Measurements from ENCODE around the gene GALNS. TPM values are rescaled to one million over a fixed set of nuclear protein-coding genes. Genes with fewer than 3 reads are reported as not detected.

Gene GALNS
- total RNA-seq, 1 experiment from 2014 or later: 20.0 TPM

DNA sequence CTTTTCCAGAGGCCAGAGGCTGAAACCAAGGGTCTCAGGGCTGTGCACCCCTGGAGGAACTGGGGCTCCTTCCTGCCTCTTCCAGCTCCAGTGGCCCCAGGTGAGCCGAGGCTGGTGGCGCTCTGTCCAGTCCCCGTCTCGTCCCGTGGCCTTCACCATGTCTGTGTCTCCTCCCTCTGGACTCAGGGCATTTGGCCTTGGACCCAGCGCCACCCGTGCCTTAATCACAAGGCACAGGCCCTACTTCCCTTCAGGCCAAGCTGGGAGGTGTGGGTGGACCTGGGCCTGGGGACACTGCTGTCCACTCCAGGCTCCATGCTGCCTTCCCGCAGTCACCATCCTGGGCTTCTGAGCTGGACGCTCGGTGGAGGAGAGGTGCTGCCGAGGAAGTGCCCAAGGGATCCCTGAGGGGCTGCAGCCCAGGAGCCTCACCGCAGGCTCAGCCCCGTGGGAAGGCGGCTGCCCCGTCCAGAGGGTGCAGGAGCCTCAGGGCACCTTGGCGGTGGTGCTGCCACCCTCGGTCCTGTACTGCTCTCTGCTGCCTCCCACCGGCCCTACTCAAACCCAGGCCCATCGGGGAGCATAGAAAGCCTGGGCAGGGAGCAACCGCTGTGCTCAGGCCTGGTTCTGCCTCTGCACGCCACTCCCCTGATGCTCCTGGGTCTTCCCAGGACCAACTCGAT lies 35.4 kb downstream of the GALNS start:
- DNase-seq (ENCODE audit: extremely low read depth, low read depth): no peak

- DNase-seq (ENCODE audit: extremely low read depth, low read depth): no peak
Measured at GRCh38 chr16:88820385-88821025, 36.2 kb downstream of the GALNS start.

GRCh38 chr16:88819126-88819525 lies 37.6 kb downstream of the GALNS start:
- no peak for DNase-seq (ENCODE audit: extremely low read depth, low read depth)

GRCh38 chr16:88818575-88818874 lies 38.2 kb downstream of the GALNS start:
- no peak for DNase-seq (ENCODE audit: extremely low read depth, low read depth)

DNA sequence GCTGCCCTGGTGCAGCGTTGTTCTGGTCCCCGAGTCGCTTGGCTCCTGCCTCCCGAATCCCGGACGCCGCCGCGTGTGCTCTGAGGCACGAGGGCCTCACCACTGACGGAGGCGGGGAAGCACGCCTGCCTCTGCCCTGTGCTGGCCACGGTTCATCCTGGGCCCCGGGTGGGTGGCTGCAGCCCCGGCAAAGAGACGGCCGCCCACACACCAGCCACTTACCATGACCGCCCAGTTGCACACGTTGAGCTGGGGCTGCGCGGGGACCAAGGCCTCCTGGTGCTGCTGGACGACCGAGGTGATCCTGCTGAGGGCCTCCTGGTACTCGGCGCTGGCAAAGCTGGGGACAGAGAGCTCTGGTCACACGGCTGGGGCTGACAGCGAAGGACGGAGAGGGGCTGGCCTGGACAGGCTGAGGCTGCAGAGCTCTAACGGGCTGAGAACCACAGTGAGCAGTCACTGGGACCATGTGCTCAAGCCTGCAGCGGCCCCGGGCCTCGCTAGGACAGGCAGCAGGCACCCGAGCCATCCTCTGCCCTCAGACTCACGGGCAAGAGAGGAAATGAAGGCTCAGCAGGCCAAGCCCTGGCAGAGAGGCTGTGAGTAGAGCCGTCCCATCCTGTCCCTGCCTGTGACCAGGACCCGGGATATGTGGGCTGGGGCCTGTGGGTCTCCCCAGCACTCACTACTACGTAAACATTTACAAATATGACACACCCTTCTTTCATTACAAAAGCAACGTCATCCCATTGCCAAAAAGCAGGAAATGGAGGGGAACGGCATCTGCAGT lies 38.8 kb downstream of the GALNS start:
- DNase-seq (ENCODE audit: extremely low read depth, low read depth): no peak

DNA sequence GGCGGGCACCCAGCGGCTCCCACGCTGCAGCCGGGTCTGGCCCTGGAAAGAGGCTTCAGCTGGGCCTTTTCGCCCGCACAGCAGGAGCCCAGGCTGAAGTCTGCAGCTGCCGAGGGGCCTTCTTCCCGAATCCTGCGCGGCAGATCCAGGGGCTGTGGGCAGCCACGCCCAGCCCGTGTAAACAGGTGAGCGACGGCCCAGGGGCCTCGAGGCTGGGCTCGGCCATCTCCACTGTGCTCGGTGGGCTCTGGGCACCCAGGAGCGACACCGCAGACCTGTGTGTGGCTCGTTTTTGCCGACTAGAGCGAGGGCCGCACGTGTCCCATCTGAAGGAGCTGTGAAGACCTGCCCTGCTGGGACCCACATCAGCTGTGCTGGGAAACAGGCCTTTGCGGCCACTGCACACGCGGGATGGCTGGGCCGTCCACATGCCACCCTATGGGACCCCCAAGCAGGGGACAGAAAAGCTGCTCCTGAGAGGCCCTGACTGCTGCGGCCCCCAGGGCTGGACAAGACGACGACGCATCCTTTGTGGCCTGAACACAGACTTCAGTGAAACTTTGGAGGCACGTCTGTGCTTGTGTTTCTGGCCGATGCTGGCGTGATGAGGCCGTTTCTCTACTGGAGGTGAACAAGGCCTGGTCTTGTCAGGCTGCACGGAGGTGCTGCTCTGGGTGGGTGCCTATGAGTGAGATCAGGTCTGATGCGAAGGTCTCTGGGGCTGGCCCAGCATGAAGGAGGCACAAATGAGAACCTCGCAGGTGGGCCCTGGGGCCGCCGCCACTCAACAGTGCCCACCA lies 39.8 kb downstream of the GALNS start:
- no peak for DNase-seq (ENCODE audit: extremely low read depth, low read depth)

GRCh38 chr16:88815901-88816589 lies 40.7 kb downstream of the GALNS start:
- no peak for DNase-seq (ENCODE audit: extremely low read depth, low read depth)

DNA sequence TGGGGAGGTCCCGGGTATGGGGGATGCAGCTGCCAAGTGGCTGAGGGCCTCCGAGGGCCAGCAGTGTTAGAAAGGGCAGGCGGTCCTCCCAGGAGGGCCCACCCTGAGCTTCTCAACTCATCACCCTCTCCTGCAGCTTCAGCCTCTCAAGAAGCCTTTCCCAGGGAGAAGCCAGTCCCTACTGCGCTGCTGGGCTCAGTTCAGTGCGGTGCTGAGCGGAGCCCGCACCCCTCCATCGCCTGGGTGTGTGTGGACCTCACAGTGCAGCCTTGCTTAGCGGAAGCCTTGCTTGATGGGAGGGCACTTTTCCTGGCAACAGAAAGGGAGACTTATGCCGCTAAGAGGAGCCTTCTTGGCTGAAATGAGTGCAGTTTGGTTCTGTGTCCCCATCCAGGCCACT lies 41.5 kb downstream of the GALNS start:
- no peak for DNase-seq (ENCODE audit: extremely low read depth, low read depth)

- no peak for DNase-seq (ENCODE audit: extremely low read depth, low read depth)
Measured at GRCh38 chr16:88814144-88814502, 42.6 kb downstream of the GALNS start.

DNA sequence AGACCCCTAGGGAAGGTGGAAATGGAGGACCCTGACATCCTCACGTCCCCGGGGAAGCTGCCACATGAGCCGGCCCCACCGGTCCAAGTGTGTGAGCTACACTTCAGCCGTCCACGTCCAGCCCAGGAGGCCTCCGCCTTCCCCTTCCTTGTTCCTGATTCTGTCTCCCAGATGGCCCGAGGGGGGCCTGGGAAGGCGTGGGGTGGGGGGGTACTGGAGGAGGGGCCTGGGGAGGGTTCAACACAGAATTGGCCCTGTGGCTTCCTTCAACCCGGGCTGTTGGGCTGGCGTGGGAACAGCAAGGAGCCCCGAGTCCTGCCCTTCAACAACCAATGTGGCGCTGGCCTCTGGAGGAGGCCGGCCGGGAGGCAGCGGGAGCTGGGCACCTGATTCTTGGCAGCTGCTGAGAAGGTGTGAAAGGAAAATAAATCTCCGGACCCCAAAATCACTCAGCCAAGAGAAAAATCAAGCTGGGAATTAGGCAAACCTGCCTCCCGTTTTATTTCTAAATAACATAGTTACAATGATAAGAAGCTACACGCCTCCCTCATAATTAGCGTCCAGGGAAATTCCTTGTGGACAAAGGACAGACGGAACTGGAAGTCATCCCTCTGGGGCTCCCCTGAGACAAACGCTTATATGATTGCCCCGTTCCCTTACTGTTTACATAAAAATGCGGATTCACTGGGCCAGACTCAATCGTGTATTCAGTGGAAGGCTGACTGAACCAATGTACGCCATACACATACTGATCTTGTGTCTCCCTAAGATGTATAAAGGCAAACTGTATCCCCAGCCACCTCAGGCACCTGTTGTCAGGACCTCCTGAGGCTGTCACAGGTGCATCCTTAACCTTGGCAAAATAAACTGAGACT lies 43.2 kb downstream of the GALNS start:
- DNase-seq (ENCODE audit: extremely low read depth, low read depth): no peak

DNA sequence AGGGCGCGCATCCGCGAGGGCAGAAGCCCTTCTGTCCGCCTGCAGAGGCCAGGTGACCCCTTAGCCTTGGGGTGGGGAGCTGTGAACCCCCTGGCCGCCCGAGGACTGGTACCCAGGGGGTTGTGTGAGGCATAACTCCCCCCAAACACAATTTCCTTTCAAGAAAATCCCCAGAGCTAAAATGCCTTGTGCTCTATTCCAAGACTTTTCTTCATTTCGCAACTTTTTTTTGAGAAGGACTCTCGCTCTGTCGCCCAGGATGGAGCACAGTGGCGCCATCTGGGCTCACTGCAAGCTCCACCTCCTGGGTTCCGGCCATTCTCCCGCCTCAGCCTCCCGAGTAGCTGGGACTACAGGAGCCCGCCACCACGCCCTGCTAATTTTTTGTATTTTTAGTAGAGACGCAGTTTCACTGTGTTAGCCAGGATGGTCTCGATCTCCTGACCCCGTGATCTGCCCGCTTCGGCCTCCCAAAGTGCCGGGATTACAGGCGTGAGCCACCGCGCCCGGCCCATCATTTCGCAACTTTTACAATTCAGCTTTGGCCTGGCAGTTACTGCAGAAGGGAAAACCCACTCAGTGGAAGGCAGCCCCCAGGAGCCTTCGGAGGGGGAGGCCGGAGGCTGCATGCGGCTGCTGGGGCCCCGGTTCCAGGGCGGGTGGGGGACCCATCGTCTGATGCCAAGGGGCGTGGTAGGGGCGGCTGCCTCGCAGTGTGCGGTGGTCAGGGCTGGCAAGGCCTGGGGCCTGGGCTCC lies 44.1 kb downstream of the GALNS start:
- no peak for DNase-seq (ENCODE audit: extremely low read depth, low read depth)

DNA sequence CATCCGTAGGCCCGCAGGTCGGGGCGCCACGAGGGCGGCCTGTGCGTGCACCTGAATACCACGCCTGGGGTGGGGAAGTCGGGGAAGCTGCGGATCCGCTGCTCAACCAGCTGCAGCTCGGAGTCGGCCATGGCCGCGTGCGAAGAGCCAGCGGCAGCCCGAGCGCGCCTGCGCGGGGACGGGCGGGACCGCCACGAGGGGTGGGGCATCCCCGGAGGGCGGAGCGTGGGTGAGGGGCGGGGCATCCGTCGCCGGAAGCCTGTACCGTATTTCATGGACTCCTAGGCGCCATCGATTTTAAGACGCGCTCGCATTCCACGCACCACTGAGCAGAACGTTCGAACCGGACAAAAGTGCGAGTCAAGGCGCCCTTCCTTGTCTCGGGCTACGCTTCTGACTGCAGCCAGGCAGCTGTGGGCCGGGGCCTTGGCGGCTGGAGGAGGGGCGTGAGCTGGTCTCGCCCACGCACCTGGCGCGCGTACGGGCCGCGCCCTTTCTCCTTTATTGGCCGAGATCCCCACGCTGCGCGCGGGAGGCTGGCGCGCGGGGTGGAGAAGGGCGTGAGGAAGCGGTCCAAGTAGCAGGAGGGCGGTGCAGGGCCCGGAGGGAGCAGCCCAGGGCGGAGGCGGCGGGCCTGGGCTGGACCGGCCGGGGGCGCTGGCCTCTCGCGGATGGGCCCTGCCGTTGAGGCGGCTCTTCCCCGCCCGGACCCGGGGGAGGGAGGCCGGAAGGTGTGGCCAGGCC lies 44.8 kb downstream of the GALNS start, which contains the start of gene APRT:
TSS of gene APRT (minus strand) at position 160 of the 744 bp plus-strand sequence. CDS start at position 131, 29 bp downstream.
- peak; percentile 82 for DNase-seq (ENCODE audit: extremely low read depth, low read depth)

DNA sequence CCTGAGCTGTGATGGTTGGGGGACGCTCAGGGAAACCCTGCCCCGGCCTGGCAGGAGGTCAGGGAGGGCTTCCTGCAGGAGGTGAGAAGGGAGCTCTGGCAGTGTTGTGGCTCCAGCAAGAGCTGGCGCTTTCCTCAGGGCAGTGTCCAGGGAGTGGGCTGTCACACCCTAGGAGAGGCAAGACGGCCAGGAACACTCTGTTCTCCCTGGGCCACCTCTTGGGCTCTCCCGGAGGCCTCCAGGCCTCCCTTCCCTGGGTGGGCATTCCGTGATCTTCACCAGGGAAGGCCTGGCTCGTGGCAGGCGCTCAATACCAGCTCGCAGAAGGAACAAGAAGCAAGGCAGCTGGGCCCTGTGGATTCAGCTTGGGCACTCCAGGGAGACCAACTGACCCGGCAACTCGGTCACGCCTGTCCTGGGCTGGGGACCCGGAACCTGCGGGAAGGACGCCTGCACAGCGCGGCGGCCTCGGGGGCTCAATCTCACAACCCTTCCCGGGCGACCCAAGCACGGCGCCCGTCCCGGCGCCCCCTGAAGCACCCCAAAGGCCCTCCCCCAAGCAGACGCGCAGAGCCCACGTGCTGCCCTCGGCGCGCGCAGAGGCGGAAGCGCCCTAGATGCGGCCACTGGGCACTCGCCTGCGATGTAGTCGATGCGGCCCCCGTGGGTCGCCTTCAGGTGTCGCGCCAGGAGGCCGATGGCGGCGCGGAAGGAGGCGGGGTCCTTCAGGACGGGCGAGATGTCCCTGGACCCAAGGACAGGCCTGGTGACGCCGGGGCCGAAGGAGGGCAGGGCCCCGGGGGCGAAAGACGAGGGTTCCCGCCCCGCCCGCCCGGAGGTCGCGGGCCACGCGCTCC lies 45.6 kb downstream of the GALNS start:
- DNase-seq (ENCODE audit: extremely low read depth, low read depth): peak; percentile 46

- DNase-seq (ENCODE audit: extremely low read depth, low read depth): no peak
Measured at GRCh38 chr16:88810166-88810911, 46.4 kb downstream of the GALNS start.

DNA sequence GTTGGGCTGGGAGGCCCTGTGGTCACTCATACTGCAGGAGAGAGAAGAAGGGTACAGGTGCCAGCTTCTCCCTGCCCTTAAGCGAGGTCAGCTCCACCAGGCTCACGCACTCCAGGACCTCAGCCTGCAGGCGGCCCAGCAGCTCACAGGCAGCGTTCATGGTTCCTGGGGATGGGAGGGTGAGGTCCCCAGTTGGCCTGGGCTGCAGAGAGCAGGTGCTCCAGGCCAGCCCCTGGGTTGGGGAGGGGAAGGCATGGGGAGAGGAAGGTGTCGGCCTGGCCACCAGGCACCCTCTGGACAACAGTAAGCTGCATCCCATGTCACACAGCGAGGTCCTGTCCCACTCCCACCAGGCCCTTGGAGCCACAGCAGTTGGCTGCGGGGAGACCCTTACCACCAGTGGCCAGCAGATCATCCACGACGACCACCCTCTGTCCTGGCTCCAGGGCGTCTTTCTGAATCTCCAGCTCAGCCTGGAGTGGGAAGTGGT lies 47.0 kb downstream of the GALNS start:
- no peak for DNase-seq (ENCODE audit: extremely low read depth, low read depth)

- no peak for DNase-seq (ENCODE audit: extremely low read depth, low read depth)
Measured at GRCh38 chr16:88809068-88809675, 47.6 kb downstream of the GALNS start.
